Gastrocnemius medialis (tissue), 4 donors: ENCODE measurements around the gene COL25A1.
"Not testable (repeated sequence)": the region's sequence is repeated elsewhere in the genome, so short reads cannot be mapped to it uniquely, and the experiment has no call there.

Source experiments
- CTCF ChIP-seq, 5 experiments: fragments of 450-650 bp in 3 of 5; fragments of 200-600 bp in 2 of 5; sonication (generic) in 2 of 5; IDR thresholded peaks in 4 of 5; conservative IDR thresholded peaks in 1 of 5; 1 replicate in 4 of 5; 2 replicates in 1 of 5; pipeline ENCODE4 v1.5.1; 2016 to 2019; ENCODE audit warnings: antibody characterized with exemption in 5 of 5, mild to moderate bottlenecking in 3 of 5, moderate library complexity in 3 of 5
- POLR2A ChIP-seq, 2 donors: fragments of 450-650 bp; IDR thresholded peaks; one replicate each; pipeline ENCODE4 v1.6.1; 2017; ENCODE audit warnings: antibody characterized with exemption in 2 of 2, mild to moderate bottlenecking in 2 of 2, moderate library complexity in 2 of 2

DNA sequence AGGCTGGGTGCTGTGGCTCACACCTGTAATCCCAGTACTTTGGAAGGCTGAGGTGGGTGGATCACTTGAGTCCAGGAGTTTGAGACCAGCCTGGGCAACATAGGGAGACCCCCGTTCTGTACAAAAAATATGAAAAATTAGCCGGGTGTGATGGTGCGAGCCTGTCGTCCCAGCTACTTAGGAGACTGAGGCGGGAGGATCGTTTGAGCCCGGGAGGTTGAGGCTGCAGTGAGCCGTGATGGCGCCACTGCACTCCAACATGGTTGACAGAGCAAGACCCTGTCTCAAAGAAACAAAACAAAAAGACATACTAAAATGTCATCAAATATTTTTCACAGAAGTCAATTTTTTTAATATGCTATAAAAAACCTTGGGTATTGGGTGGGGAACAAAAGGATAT lies 432.5 kb downstream of the COL25A1 start:
- not testable (repeated sequence) for TF ChIP-seq CTCF (IDR thresholded peaks at IDR 0.05 in 4 of 5, conservative IDR thresholded peaks at IDR 0.05 in 1 of 5); POLR2A (IDR thresholded peaks at IDR 0.05)
